Measurements from ENCODE around the gene VGLL4. TPM values are rescaled to one million over a fixed set of nuclear protein-coding genes. Genes with fewer than 3 reads are reported as not detected.

Gene VGLL4
- total and polyA plus RNA-seq, 2 donors (not counting 1 experiment from before 2014, with no cell fraction given): 25.8 to 29.0 TPM

- ChIA-PET CTCF (interaction anchor here (2.0 kb wide), 1 partner anchor 10 kb away, joined by 4 read pairs; no protein-coding TSS in a partner anchor), POLR2A (no interaction called here)
- Mint-ChIP-seq H3K27me3 (no peaks in the 10 kb centered on the region), H3K4me1 (peaks cover 50% of the 10 kb centered on the region), H3K27ac (no peak overlapping the region), H3K4me3 (no peak overlapping the region), H3K9me3 (ENCODE audit: insufficient read depth) (no peaks in the 10 kb centered on the region)
- TF ChIP-seq CTCF (IDR thresholded peaks at IDR 0.05) (no peak), EZH2 (IDR thresholded peaks at IDR 0.05; ENCODE audit: borderline replicate concordance, insufficient read depth, low read depth, low read length, poor library complexity, severe bottlenecking) (no peak)
- intact Hi-C loops (cut with micrococcal nuclease): no loop called here
- Histone ChIP-seq H3K27me3 (replicated peaks in 1 of 4; ENCODE audit: control extremely low read depth in 1 of 4, control insufficient read depth in 3 of 4, insufficient read depth in 4 of 4, low read length in 3 of 4) (no peaks in the 10 kb centered on the region), H4K20me1 (ENCODE audit: control insufficient read depth, insufficient read depth, low read length, poor library complexity, severe bottlenecking) (peaks cover 35% of the 10 kb centered on the region), H3K9me3 (ENCODE audit: control extremely low read depth in 1 of 3, control insufficient read depth in 2 of 3, insufficient read depth in 1 of 3, low read length in 2 of 3) (no peaks in the 10 kb centered on the region), H3K4me2 (replicated peaks; ENCODE audit: low read depth, low read length, poor library complexity, severe bottlenecking) (no peak overlapping the region), H3K4me3 (ENCODE audit: control extremely low read depth in 1 of 5, extremely low read depth in 1 of 5, insufficient read depth in 1 of 5, low read depth in 2 of 5, low read length in 4 of 5) (no peak overlapping the region), H3K79me2 (ENCODE audit: control insufficient read depth, insufficient read depth, low read length) (peaks cover 97% of the 10 kb centered on the region), H3K36me3 (replicated peaks in 1 of 2; ENCODE audit: control extremely low read depth in 1 of 2, control insufficient read depth in 1 of 2, extremely low read depth in 1 of 2, insufficient read depth in 2 of 2, low read length in 1 of 2) (peaks cover 0 to 3% of the 10 kb centered on the region in 2 experiments), H2AFZ (ENCODE audit: insufficient read depth, low read depth, low read length, poor library complexity, severe bottlenecking) (no peak overlapping the region), H3K27ac (ENCODE audit: low read length in 2 of 2) (no peak overlapping the region), H3K9ac (ENCODE audit: low read length) (no peak overlapping the region), H3K4me1 (ENCODE audit: control insufficient read depth in 2 of 2, insufficient read depth in 2 of 2, low read length in 2 of 2) (peaks cover 0 to 6% of the 10 kb centered on the region in 2 donors)
- WGBS (ENCODE audit: insufficient coverage): no CpG with 5 or more reads among the region's 2 CpGs
- DNase-seq (no peak), ATAC-seq (ENCODE audit: low read depth) (no peak)
Observed at GRCh38 chr3:11627612-11628011, 16.1 kb downstream of the VGLL4 start.

GRCh38 chr3:11626084-11626463 is 17.6 kb downstream of the VGLL4 start:
- Mint-ChIP-seq H3K9me3 (ENCODE audit: insufficient read depth) (no peaks in the 10 kb centered on the region), H3K27ac (no peak overlapping the region), H3K27me3 (no peaks in the 10 kb centered on the region), H3K4me1 (peaks cover 43% of the 10 kb centered on the region), H3K4me3 (no peak overlapping the region)
- peaks cover 0 to 6% of the 10 kb centered on the region in 2 donors for H3K4me1 ChIP-seq (ENCODE audit: control insufficient read depth in 2 of 2, insufficient read depth in 2 of 2, low read length in 2 of 2)
- no peaks in the 10 kb centered on the region for H3K9me3 ChIP-seq (ENCODE audit: control extremely low read depth in 1 of 3, control insufficient read depth in 2 of 3, insufficient read depth in 1 of 3, low read length in 2 of 3)
- no peak overlapping the region for H3K27ac ChIP-seq (ENCODE audit: low read length in 2 of 2)
- ATAC-seq (ENCODE audit: low read depth) (no peak), DNase-seq (no peak)
- H3K4me3 ChIP-seq (ENCODE audit: control extremely low read depth in 1 of 5, extremely low read depth in 1 of 5, insufficient read depth in 1 of 5, low read depth in 2 of 5, low read length in 4 of 5): no peak overlapping the region
- H3K9ac ChIP-seq (ENCODE audit: low read length): no peak overlapping the region
- H2AFZ ChIP-seq (ENCODE audit: insufficient read depth, low read depth, low read length, poor library complexity, severe bottlenecking): no peak overlapping the region
- POLR2A ChIA-PET: no interaction called here
- intact Hi-C loops (cut with micrococcal nuclease): no loop called here
- peaks cover 99% of the 10 kb centered on the region for H3K79me2 ChIP-seq (ENCODE audit: control insufficient read depth, insufficient read depth, low read length)
- TF ChIP-seq EZH2 (IDR thresholded peaks at IDR 0.05; ENCODE audit: borderline replicate concordance, insufficient read depth, low read depth, low read length, poor library complexity, severe bottlenecking) (no peak), CTCF (IDR thresholded peaks at IDR 0.05) (no peak)
- CTCF ChIA-PET: interaction anchor here (0.8 to 2.0 kb wide), 2 partner anchors 8 to 15 kb away, joined by 3 to 4 read pairs; no protein-coding TSS in a partner anchor
- peaks cover 0 to 3% of the 10 kb centered on the region in 2 experiments for H3K36me3 ChIP-seq (replicated peaks in 1 of 2; ENCODE audit: control extremely low read depth in 1 of 2, control insufficient read depth in 1 of 2, extremely low read depth in 1 of 2, insufficient read depth in 2 of 2, low read length in 1 of 2)
- H4K20me1 ChIP-seq (ENCODE audit: control insufficient read depth, insufficient read depth, low read length, poor library complexity, severe bottlenecking): peaks cover 34% of the 10 kb centered on the region
- no peak overlapping the region for H3K4me2 ChIP-seq (replicated peaks; ENCODE audit: low read depth, low read length, poor library complexity, severe bottlenecking)
- 50% methylated on average over 2 of the region's 2 CpGs for WGBS (ENCODE audit: insufficient coverage)
- no peaks in the 10 kb centered on the region for H3K27me3 ChIP-seq (replicated peaks in 1 of 4; ENCODE audit: control extremely low read depth in 1 of 4, control insufficient read depth in 3 of 4, insufficient read depth in 4 of 4, low read length in 3 of 4)

Measured in B cell (primary cell).